CD4-positive, alpha-beta T cell treated with Interleukin-6 at 100 ng/mL for 8 hours (primary cell): Measurements from ENCODE around the gene ADGRG4.
"Not testable (repeated sequence)": the region's sequence is repeated elsewhere in the genome, so short reads cannot be mapped to it uniquely, and the experiment has no call there.

Experiments used
- DNase-seq: peaks from one replicate; pipeline ENCODE4 v3.0.0-alpha.2; 2020; ENCODE audit warnings: mixed read lengths, low spot score

Gene ADGRG4

DNA sequence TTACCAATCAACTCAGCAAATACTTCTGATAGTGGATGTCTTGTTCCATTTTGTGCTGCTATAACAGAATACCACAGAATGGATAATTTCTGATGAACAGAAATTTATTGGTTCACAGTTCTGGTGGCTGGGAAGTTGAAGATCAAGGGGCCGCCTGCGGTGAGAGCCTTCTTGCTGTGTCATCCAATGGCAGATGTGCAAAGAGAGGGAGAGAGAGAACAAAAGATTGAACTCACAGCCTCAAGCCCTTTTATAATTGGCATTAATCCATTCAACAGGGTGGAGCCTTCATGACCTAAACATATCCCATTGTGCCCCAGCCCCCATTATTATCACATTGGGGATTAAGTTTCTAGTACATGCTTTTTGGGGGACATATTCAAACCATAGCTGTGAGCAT, 86.1 kb downstream of the ADGRG4 start:
- DNase-seq: no peak

DNA sequence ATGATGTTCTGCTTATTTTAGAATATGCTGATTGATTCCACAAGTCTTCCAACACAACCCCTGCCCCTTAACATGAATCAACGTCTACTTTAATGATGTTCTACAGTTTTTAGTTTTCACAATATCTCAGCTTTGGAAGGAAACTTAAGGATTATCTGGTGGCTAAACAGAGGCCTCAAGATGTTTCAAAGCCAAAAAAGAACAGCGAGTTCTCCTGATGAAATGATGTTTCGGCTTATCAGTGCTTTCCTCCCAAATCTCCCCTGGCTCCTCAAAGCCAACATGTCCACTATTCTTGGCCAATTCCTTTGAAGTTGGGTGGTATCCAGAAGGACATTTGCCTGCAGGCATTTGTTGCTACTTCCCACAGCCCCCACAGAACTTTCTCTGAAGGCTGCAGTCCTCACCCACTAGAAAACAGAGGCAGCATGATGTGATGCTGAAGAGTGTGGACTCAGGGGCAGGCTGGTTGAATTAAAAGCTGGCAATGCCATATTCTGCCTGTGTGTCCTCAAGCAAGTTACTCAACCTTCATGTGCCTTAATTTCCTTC, 87.3 kb downstream of the ADGRG4 start:
- no peak for DNase-seq

DNA sequence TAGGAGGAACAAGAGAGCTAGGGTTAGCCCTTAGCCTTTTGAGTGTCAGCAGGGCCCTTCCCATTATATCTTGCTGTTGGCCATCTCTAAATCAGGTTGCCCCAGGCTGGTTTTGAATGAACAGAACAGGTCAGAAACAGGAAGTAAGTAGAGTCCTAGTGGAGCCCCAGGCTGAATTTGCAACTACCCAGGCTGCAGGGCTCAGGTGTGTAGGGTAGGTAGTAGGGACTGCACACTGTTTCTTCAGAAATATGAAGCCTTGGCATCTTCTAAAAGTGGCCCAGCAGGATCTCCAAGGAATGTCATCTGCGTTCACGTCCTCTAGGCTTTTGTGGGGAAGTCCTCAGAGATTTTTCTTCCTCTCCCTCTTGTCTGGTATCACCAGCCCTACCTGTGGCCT, 90.2 kb downstream of the ADGRG4 start:
- DNase-seq: no peak

- DNase-seq: no peak
Observed at GRCh38 chrX:136395271-136395670, 94.5 kb downstream of the ADGRG4 start.

GRCh38 chrX:136397001-136397400, 96.2 kb downstream of the ADGRG4 start:
- no peak for DNase-seq

DNA sequence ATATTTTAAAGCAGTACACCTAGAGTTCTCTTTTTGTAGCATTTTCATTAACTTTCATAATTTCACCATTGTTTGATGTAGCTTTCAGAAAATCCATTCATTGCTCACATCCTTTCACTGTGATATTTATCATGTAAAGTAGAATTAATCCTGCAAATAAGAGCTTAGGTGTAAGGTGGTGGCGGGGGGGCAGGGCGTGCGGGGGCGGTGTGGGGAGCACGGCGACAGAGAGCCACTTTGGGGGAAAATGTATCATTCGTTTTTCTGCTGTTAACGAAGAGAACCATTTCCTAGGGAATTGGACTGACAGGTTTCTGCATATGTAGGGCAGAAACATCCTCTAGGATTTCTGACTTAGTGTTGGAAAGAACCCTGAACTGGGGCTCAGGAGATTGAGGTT, 104.4 kb downstream of the ADGRG4 start:
- no peak for DNase-seq

DNA sequence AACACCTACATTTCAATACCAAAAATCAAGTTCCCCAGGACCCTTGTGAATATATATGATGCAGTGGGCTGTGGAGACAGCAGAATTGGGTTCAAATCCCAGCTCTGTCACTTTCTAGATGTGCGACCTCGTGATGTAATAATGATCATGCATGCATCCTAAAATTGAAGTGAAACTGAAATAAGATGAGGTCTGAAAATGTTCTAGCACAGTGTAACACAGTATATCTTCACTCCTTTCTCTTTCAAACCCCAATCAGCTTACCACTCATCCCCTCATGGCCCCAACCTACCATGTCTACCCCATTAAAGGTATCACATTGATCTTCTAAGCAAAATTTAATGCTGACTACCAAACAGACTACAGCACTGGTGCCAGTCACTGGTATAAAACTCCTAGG, 117.0 kb downstream of the ADGRG4 start:
- DNase-seq: no peak

GRCh38 chrX:136421338-136421737, 120.6 kb downstream of the ADGRG4 start:
- no peak for DNase-seq

DNA sequence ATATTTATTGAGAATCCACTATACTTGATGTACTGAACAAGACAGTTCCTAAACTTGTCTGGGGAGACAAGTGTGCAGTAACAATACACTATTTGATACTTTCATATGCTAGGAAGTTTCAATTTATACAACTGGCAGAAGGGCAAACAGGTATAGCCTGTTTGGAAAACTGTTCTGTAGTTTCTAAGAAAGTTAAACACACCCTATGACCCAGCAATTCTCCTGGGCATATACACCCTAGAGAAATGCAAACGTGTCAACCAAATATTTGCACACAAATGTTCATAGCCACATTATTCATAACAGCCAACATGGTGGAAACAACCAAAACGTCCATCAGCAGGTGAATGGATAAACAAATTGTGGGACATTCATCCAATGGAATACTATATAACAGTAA, 123.0 kb downstream of the ADGRG4 start:
- no peak for DNase-seq

DNA sequence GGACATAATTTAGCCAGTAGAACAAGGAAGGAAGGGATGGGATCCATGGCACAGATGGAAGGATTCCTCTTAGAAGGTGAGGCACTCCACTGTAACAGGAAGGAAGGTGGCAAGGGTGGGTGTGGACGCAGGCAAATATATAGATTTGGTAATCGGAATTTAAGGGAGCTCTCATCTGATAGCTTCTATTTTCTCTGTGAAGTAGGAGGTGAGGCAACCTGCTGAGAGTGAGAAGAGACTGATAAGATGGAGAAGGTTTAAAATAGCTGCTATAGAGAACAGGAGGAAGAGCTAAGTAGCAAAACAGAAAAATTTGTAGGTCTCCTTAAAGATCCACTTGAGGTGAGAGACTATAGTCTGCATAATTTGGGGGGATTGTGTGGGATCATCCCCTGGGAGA, 125.2 kb downstream of the ADGRG4 start:
- DNase-seq: no peak

DNA sequence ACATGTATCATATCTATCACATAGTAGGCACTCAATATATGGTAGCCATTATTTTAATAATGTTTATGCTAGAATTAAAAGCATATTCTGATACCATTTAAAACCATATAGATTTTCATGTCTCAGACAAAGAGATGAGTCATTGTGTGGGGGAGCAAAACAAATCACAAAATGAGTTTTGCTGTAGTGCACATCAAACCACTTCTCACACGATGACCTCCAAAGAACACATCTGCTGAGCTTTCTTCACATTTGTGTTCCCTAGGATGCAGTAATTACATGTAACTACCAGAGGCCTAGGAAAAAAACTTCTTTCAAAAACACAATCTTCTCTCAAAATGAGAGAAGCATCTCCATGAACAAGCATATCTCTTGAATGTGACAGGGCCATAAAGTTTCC, 130.9 kb downstream of the ADGRG4 start:
- no peak for DNase-seq

DNA sequence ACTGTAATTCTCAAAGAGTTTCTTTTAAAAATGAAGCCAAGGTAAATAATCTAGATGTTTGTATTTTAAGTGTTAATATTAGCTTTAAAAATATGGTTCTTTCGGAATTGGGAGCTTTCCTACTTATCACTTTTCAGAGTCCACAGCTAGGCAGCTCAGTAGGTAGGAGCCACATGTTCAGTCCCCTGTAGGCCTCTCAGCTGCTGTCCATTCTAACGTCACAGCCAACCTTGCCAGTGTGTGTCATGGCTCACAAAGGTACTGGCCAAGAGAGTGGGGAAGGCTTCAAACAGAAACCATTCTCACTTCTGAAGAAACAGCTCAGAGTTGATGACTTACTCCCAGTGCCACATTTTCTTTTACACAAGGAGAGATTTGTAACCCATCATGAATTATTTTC, 137.0 kb downstream of the ADGRG4 start:
- no peak for DNase-seq

GRCh38 chrX:136438192-136438591, 137.4 kb downstream of the ADGRG4 start:
- DNase-seq: no peak

DNA sequence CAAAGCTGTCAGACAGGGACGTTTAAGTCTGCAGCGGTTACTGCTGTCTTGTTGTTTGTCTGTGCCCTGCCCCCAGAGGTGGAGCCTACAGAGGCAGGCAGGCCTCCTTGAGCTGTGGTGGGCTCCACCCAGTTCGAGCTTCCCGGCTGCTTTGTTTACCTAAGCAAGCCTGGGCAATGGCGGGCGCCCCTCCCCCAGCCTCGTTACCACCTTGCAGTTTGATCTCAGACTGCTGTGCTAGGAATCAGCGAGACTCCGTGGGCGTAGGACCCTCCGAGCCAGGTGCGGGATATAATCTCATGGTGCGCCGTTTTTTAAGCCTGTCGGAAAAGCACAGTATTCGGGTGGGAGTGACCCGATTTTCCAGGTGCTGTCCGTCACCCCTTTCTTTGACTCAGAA, 144.9 kb downstream of the ADGRG4 start:
- not testable (repeated sequence) for DNase-seq

- DNase-seq: no peak
Observed at GRCh38 chrX:136446208-136446607, 145.4 kb downstream of the ADGRG4 start.

- DNase-seq: no peak
Observed at GRCh38 chrX:136447308-136447707, 146.5 kb downstream of the ADGRG4 start.

DNA sequence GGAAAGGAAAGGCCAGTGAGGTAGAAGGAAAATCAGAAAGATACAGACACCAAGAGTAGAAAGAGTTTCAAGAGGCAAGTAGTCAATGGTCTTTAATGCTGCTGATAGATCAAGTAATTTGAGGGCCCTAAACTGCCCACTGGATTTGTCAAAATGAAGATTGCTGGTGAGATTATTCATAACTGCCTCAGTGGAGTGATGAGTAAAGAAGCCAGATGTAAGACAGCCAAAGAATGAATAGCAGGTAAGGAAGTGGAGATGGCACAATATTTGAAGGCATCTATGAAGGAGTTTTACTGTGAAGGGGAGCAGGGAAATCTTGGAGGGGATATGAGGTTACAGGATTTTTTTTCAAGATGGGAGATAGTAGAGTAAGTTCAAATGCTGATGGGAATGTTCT, 147.2 kb downstream of the ADGRG4 start:
- no peak for DNase-seq

GRCh38 chrX:136450050-136450830, 149.5 kb downstream of the ADGRG4 start:
- DNase-seq: no peak

DNA sequence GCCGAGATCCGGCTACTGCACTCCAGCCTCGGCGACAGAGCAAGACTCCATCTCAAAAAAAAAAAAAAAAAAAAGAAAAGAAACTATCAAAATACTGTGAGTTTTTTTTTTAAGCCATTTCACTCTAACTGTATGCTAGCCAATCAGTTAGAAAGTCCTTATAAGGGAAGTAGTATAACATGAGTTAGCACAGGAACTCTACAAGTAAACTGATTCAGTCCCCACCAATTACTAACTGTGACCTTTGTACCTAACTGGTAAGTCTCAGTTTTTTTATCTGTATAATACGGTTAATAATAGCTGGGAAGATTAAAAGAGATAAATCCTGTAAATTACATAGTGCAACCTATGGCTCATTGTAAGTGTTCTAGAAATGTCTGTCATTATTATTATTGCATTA, 151.9 kb downstream of the ADGRG4 start:
- DNase-seq: no peak

GRCh38 chrX:136453114-136453513, 152.4 kb downstream of the ADGRG4 start:
- DNase-seq: no peak

DNA sequence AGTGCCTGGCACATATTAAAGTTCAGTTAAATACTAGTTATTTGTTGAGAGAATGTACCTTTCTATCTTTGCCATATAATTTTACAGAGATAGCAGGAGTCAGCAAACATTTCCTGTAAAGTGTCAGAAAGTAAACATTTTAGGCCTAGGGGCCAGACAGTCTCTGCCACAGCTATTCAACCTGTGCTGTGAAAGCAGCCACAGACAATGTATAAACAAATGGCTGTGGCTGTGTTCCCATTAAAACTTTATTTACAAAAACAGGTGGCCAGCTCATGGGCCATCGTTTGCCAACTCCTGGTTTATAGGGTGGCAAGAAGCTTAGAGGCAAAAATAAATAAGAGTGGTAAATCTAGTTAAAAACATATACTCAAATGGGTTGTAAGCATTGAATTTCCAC, 153.0 kb downstream of the ADGRG4 start:
- no peak for DNase-seq

GRCh38 chrX:136456133-136456532, 155.4 kb downstream of the ADGRG4 start:
- DNase-seq: no peak

GRCh38 chrX:136457303-136457917, 156.6 kb downstream of the ADGRG4 start:
- no peak for DNase-seq

- no peak for DNase-seq
Observed at GRCh38 chrX:136464589-136464988, 163.8 kb downstream of the ADGRG4 start.
